Stimulated activated CD8-positive, alpha-beta memory T cell treated with anti-CD3 and anti-CD28 coated beads, Interleukin-2, amount 100 ng/mL, for 48 hours (primary cell): Measurements from ENCODE around the gene KMT5B.
A peak's percentile ranks its signal among the peaks of the same experiment; 100 is the strongest.

Source experiments
- DNase-seq, 2 donors: peaks; one replicate each; pipeline ENCODE4 v3.0.0-alpha.2; 2020; ENCODE audit warnings: low read depth in 2 of 2

KMT5B gene

GRCh38 chr11:68145120-68145866 lies 67.8 kb downstream of the KMT5B start:
- no peak for DNase-seq

GRCh38 chr11:68143310-68143689 lies 69.8 kb downstream of the KMT5B start:
- no peak for DNase-seq

- no peak for DNase-seq
Observed at GRCh38 chr11:68142441-68143309, 70.4 kb downstream of the KMT5B start.

GRCh38 chr11:68142028-68142412 lies 71.1 kb downstream of the KMT5B start:
- peak; percentile 40 to 49 for DNase-seq

GRCh38 chr11:68141246-68142027 lies 71.7 kb downstream of the KMT5B start:
- no peak for DNase-seq

GRCh38 chr11:68140496-68141245 lies 72.4 kb downstream of the KMT5B start:
- DNase-seq, result no peak

- DNase-seq, result no peak
Observed at GRCh38 chr11:68138237-68138636, 74.9 kb downstream of the KMT5B start.

- no peak for DNase-seq
Observed at GRCh38 chr11:68137833-68138232, 75.3 kb downstream of the KMT5B start.

- no peak for DNase-seq
Observed at GRCh38 chr11:68136866-68137265, 76.2 kb downstream of the KMT5B start.

GRCh38 chr11:68135161-68135560 lies 77.9 kb downstream of the KMT5B start:
- DNase-seq, result no peak

- DNase-seq, result no peak
Observed at GRCh38 chr11:68133761-68134160, 79.3 kb downstream of the KMT5B start.

GRCh38 chr11:68130121-68130520 lies 83.0 kb downstream of the KMT5B start:
- DNase-seq, result no peak

- no peak for DNase-seq
Observed at GRCh38 chr11:68128682-68129327, 84.3 kb downstream of the KMT5B start.

- DNase-seq, result no peak
Observed at GRCh38 chr11:68127714-68128681, 85.1 kb downstream of the KMT5B start.

- no peak for DNase-seq
Observed at GRCh38 chr11:68125164-68125563, 87.9 kb downstream of the KMT5B start.

GRCh38 chr11:68122936-68123539 lies 90.1 kb downstream of the KMT5B start:
- no peak for DNase-seq

GRCh38 chr11:68121067-68121899 lies 91.8 kb downstream of the KMT5B start, which contains the start of gene CHKA:
Gene CHKA (minus strand): TSS chr11:68121388. CDS start chr11:68121177, 211 bp downstream.
- peak; percentile 85 to 90 for DNase-seq
